MM.1S (cell line): ENCODE measurements around the gene SELL.

Experiments
- DNase-seq: peaks from one replicate; pipeline ENCODE4 v3.0.0-alpha.2; 2015
- H2AFZ ChIP-seq: fragments of 300-600 bp; sonication (generic); 2 replicates; pipeline ENCODE4 v1.6.0; 2016; ENCODE audit warnings: antibody characterized with exemption, low read length
- H3F3A ChIP-seq: fragments of 300-600 bp; sonication (generic); 2 replicates; pipeline ENCODE4 v1.6.1; 2016; ENCODE audit warnings: mild to moderate bottlenecking, antibody characterized with exemption, low read length, moderate library complexity, mixed read lengths; ENCODE audit not compliant: insufficient read depth
- H3K27ac ChIP-seq: fragments of 300-600 bp; sonication (generic); 2 replicates; pipeline ENCODE4 v1.5.1; 2016; ENCODE audit warnings: mild to moderate bottlenecking, low read length
- H3K27me3 ChIP-seq: fragments of 300-600 bp; sonication (generic); replicated peaks from 2 replicates; pipeline ENCODE4 v1.6.0; 2016; ENCODE audit warnings: low read length; ENCODE audit not compliant: insufficient read depth
- H3K36me3 ChIP-seq: fragments of 300-600 bp; sonication (generic); replicated peaks from 2 replicates; pipeline ENCODE4 v1.6.1; 2016; ENCODE audit warnings: mild to moderate bottlenecking, low read length, mixed read lengths; ENCODE audit not compliant: insufficient read depth
- H3K4me1 ChIP-seq: fragments of 300-600 bp; sonication (generic); 2 replicates; pipeline ENCODE4 v1.6.1; 2016; ENCODE audit warnings: low read length, mixed read lengths
- H3K4me2 ChIP-seq: fragments of 300-600 bp; sonication (generic); 2 replicates; pipeline ENCODE4 v1.6.0; 2016; ENCODE audit warnings: low read depth, low read length
- H3K4me3 ChIP-seq: fragments of 300-600 bp; sonication (generic); 2 replicates; pipeline ENCODE4 v1.5.1; 2016; ENCODE audit warnings: low read length, mixed read lengths
- H3K79me2 ChIP-seq: fragments of 300-600 bp; sonication (generic); 2 replicates; pipeline ENCODE4 v1.6.1; 2016; ENCODE audit warnings: mixed run types, low read length, mixed read lengths
- H3K9ac ChIP-seq: fragments of 300-600 bp; sonication (generic); 2 replicates; pipeline ENCODE4 v1.6.1; 2016; ENCODE audit warnings: low read length, mixed read lengths
- H3K9me2 ChIP-seq: fragments of 300-600 bp; sonication (generic); replicated peaks from 2 replicates; pipeline ENCODE4 v1.6.1; 2016; ENCODE audit warnings: mild to moderate bottlenecking, low read length, mixed read lengths; ENCODE audit not compliant: insufficient read depth
- H3K9me3 ChIP-seq: fragments of 300-600 bp; sonication (generic); replicated peaks from 2 replicates; pipeline ENCODE4 v1.6.1; 2016; ENCODE audit warnings: mild to moderate bottlenecking, low read length, mixed read lengths; ENCODE audit not compliant: insufficient read depth
- H4K20me1 ChIP-seq: fragments of 300-600 bp; sonication (generic); 2 replicates; pipeline ENCODE4 v1.6.1; 2016; ENCODE audit warnings: mild to moderate bottlenecking, low read length, moderate library complexity, mixed read lengths; ENCODE audit not compliant: insufficient read depth
- CTCF ChIP-seq: fragments of 300-600 bp; sonication (generic); IDR thresholded peaks from 2 replicates; pipeline ENCODE4 v1.5.1; 2016; ENCODE audit warnings: antibody characterized with exemption, low read length, mixed read lengths
- EZH2 ChIP-seq: fragments of 300-600 bp; sonication (generic); optimal IDR thresholded peaks from 2 replicates; pipeline ENCODE3; 2017; ENCODE audit warnings: low read depth, mild to moderate bottlenecking, antibody characterized with exemption, low read length, mixed read lengths
- EZH2phosphoT487 ChIP-seq: fragments of 300-600 bp; sonication (generic); IDR thresholded peaks from 2 replicates; pipeline ENCODE4 v1.6.1; 2018; ENCODE audit warnings: antibody characterized with exemption, low read length

Gene SELL

GRCh38 chr1:169712309-169712631, 850 bp upstream of the SELL start:
- H3K36me3 ChIP-seq = no peaks in the 10 kb centered on the region
- H3K4me3 ChIP-seq = peak overlapping the region; percentile 60; the same call in 1 of the 2 replicates
- H2AFZ ChIP-seq = peak overlapping the region; percentile 93; the same call in 1 of the 2 replicates
- peak overlapping the region; percentile 81 for H3K4me2 ChIP-seq
- no peaks in the 10 kb centered on the region for H4K20me1 ChIP-seq
- TF ChIP-seq CTCF = no peak
- TF ChIP-seq EZH2phosphoT487 = no peak
- TF ChIP-seq EZH2 = no peak
- H3K4me1 ChIP-seq = peaks cover 3% of the 10 kb centered on the region; the same call in 1 of the 2 replicates
- no peaks in the 10 kb centered on the region for H3K27me3 ChIP-seq
- H3K79me2 ChIP-seq = no peaks in the 10 kb centered on the region
- H3F3A ChIP-seq = peaks cover 12% of the 10 kb centered on the region
- H3K9me2 ChIP-seq = no peaks in the 10 kb centered on the region
- DNase-seq = no peak
- no peak overlapping the region for H3K9ac ChIP-seq
- H3K9me3 ChIP-seq = no peaks in the 10 kb centered on the region
- no peak overlapping the region for H3K27ac ChIP-seq

DNA sequence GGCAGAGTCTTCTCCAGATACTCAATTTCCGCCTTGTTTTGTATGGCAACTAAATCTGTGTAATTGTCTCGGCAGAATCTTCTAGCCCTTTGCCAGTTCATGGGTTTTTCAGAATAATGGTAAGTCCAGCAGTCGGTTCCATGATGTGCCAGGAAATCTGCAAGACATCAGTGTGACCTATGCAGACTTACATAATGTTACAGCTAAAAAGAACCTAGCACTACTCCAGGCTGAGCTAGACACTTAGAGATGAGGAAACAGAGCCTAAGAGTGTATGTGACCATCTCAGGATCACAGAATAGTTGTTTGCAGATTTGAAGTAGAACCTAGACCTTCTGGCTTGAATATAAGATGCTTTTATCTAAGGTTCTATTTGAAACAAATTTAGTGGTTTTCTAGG, 2.8 kb downstream of the SELL start:
- Histone ChIP-seq H4K20me1 (no peaks in the 10 kb centered on the region), H3K27me3 (no peaks in the 10 kb centered on the region), H2AFZ (no peak overlapping the region), H3K9ac (no peak overlapping the region), H3K9me3 (no peaks in the 10 kb centered on the region), H3K36me3 (no peaks in the 10 kb centered on the region), H3K9me2 (no peaks in the 10 kb centered on the region), H3K4me2 (no peak overlapping the region), H3K27ac (no peak overlapping the region), H3F3A (peaks cover 12% of the 10 kb centered on the region), H3K4me3 (no peak overlapping the region), H3K4me1 (peaks cover 3% of the 10 kb centered on the region; the same call in 1 of the 2 replicates), H3K79me2 (no peaks in the 10 kb centered on the region)
- no peak for DNase-seq
- TF ChIP-seq CTCF (no peak), EZH2phosphoT487 (no peak), EZH2 (no peak)

GRCh38 chr1:169707912-169708604, 3.4 kb downstream of the SELL start:
- H3K36me3 ChIP-seq = no peaks in the 10 kb centered on the region
- DNase-seq = no peak
- H3K9ac ChIP-seq = no peak overlapping the region
- no peak for TF ChIP-seq EZH2
- TF ChIP-seq CTCF = no peak
- no peak for TF ChIP-seq EZH2phosphoT487
- H3K79me2 ChIP-seq = no peaks in the 10 kb centered on the region
- H3K4me2 ChIP-seq = no peak overlapping the region
- H4K20me1 ChIP-seq = no peaks in the 10 kb centered on the region
- H3K4me3 ChIP-seq = no peak overlapping the region
- H3F3A ChIP-seq = peaks cover 12% of the 10 kb centered on the region
- H3K9me2 ChIP-seq = no peaks in the 10 kb centered on the region
- no peaks in the 10 kb centered on the region for H3K27me3 ChIP-seq
- H3K27ac ChIP-seq = no peak overlapping the region
- no peaks in the 10 kb centered on the region for H3K9me3 ChIP-seq
- no peak overlapping the region for H2AFZ ChIP-seq
- H3K4me1 ChIP-seq = peaks cover 3% of the 10 kb centered on the region; the same call in 1 of the 2 replicates
